HG02763 (cell line): ENCODE measurements around the gene GPR137C.
"Not testable (repeated sequence)": the region's sequence is repeated elsewhere in the genome, so short reads cannot be mapped to it uniquely, and the experiment has no call there.

Experiments used
- ATAC-seq: cut with Tn5 transposase; IDR thresholded peaks from one replicate; pipeline ENCODE4 v1.9.1; 2021; ENCODE audit warnings: mild to moderate bottlenecking, moderate library complexity; ENCODE audit not compliant: unreplicated experiment

GPR137C gene

DNA sequence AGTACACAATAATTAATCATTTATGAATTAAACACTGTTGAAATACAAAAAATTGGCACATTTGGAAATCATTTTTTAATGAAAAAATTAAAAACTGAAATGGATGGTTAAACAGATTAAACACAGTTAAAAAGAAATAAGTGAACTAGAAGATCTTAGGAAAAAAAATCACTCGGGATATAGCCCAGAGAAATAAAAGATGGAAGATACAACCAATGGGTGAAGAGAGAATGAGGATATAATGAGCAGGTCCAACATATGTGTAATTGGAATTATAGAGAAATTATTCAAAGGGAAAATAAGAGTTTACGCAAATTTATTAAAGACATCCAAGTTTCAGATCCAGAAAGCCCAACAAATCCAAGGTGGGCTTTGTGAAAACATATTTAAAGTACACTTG, 6.1 kb downstream of the GPR137C start:
- ATAC-seq: no peak

DNA sequence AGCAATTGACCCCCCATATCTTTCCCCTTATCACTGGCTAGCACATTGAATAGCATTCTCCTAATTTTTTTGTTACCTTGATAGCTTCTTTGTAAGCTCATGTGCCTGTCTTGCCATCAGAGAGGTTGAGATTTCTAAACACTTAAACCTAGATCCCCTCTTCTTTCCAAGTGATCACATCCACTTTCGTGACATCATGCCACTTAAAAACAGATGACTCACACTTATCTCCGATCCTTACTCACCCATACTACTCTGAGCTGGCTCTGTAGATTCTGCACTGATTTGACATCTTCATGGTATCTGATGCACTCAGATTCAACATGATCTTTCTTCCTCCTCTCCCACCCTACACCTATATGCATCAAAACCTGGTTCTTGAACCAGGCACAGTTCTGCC, 10.5 kb downstream of the GPR137C start:
- no peak for ATAC-seq

DNA sequence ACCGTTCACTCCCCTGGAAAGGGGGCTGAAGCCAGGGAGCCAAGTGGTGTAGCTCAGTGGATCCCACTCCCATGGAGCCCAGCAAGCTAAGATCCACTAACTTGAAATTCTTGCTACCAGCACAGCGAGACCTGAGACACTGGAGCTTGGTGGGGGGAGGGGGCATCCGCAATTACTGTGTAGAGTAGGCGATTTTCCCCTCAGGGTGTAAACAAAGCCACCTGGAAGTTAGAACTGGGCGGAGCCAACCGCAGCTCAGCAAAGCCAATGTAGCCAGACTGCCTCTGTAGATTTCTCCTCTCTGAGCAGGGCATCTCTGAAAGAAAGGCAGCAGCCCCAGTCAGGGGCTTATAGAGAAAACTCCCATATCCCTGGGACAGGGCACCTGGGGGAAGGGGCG, 15.8 kb downstream of the GPR137C start:
- ATAC-seq: not testable (repeated sequence)

DNA sequence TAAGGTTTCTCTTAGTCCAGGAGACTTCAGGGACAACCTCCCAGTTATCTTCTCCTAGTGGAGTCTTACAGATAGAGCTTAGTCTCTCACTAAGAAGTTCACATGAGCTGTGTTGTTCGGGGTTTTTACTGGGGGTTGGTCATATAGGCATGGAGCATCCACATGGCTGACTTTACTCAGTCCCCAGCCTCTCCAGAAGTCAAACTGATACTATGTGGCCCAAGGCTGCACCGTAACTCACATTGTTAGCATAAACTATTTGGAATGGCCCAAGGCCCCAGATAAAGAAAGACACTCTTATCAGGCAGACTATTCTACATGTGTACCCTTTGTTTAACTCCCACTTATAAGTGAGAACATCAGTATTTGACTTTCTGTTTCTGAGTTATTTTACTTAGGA, 23.2 kb downstream of the GPR137C start:
- ATAC-seq: no peak

DNA sequence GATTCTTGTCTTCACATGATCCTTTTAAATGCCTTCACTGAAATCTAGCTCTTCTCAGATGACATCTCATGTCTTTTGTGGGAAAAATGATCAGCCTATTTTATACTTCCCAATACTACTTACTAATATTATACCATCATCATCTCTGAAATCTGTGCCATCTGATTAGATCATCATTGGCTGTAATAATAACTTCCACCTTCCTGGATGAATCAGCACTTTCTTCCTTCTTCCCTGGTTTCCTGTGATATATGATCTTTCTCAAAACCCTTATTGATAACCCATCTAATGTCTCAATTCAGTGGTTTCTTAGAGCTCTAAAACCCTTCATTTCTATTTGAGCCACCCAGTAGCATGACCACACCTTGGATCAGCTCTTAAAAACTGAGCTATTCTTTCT, 30.9 kb downstream of the GPR137C start:
- no peak for ATAC-seq

DNA sequence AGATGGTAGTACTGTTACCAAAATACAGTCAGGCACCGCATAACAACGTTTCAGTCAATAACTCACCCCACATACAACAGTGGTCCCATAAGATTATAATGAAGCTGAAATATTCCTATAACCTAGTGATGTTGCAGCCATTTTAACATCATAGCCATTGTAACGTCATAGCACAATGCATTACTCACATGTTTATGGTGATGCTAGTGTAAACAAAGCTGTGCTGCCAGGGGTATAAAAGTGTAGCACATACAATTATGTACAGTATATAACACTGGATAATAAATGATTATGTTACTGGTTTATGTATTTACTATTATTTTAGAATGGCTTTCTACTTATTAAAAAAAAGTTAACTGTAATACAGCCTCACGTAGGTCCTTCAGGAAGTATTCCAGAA, 37.0 kb downstream of the GPR137C start:
- ATAC-seq: no peak

DNA sequence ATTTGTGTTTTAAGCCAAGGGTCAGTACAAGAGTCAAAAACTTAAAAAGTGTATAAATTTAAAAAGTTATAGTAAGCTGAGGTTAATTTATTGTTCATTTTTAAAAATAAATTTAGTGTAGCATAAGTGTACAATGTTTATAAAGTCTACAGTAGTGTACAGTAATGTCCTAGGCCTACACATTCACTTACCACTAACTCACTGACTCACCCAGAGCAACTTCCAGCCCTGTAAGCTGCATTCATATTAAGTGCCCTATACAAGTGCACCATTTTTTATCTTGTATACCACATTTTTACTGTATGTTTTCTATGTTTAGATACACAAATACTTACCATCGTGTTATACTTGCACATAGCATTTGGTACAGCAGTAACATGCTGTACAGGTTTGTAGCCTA, 37.7 kb downstream of the GPR137C start:
- no peak for ATAC-seq

DNA sequence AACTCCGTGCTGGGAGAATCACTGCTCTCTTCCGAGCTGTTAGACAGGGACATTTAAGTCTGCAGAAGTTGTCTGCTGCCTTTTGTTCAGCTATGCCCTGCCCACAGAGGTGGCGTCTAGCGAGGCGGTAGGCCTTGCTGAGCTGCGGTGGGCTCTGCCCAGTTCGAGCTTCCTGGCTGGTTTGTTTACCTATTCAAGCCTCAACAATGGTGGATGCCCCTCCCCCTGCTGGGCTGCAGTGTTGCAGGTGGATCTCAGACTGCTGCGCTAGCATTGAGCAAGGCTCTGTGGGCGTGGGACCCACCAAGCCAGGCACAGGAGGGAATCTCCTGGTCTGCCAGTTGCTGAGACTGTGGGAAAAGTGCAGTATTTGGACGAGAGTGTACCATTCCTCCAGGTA, 43.7 kb downstream of the GPR137C start:
- no peak for ATAC-seq

DNA sequence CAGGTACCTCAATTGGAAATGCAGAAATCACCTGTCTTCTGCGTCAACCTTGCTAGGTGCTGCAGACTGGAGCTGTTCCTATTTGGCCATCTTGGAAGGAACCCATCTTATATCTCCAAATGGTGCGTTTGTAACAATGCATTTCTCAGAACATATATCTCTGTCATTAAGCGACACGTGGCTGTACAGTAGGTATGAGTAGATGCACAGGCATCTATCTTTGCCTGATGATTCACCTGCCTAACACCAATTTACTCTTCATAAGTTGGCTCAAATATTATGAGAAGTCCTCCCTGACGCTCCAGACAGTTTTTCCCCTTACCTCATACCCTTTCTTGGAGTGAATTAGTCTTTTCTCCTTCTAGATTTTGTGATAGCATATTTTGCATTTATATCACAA, 44.2 kb downstream of the GPR137C start:
- ATAC-seq: no peak

DNA sequence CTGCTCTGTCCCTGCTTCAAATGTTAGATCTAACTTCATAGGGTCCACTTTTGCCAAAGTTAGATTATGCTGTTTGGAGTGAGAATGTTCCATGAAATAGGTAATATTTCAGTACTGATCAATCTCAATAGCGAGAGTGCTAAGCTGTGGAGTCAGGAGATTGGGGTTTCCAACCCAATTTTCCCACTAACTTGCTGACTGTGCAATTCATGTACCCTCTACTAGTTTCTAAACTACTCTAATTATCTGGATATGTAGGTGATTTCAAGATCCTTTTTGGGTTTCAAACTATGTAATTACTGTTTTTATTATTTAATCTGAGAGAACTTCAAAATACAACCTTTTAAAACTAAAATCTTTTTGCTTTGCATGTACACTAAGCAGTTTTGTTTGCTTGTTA, 45.9 kb downstream of the GPR137C start:
- no peak for ATAC-seq

DNA sequence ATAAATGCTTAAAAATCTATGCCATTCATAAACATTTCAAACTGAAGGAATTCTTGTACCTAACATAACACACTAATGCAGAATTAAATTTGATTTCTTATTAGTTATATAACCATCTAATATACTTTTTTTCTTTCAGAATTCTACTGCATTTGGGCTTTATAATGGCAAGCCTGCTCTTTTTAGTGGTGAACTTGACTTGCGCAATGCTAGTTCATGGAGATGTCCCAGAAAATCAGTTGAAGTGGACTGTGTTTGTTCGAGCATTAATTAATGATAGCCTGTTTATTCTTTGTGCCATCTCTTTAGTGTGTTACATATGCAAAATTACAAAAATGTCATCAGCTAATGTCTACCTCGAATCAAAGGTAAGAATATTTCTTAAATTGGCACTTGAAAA, 47.3 kb downstream of the GPR137C start:
- no peak for ATAC-seq

DNA sequence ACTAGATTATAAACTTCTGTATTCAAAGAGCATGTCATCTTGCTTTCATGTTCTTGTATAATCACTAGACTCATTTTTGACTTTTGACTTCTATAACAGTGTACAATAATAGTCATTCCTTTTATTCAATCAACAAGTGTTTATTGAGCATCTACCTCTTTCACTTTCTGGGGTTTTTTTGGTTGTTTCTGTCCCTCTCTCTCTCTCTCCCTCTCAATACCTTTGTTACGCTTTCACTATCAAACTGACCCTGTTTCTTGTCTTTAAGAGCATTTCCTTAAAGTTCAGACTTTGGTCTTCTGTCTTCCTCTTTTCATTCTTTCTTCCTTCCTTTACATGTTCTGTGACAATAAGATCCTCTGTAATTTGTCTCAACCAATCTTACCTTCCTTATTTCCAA, 49.5 kb downstream of the GPR137C start:
- ATAC-seq: no peak

DNA sequence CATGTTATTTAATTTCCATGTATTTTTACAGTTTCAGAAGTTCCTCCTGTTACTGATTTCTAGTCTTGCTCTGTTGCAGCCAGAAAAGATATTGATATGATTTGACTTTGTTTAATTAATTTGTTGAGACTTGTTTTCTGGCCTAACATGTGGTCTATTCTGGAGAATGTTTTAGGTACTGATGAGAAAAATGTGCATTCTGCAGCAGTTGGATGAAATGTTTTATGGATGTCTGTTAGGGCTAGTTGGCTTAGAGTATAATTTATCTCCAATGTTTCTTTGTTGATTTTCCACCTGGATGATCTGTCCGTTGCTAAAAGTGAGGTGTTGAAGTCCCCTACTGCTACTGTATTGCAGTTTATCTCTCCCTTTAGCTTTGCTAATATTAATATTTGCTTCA, 54.4 kb downstream of the GPR137C start:
- no peak for ATAC-seq

DNA sequence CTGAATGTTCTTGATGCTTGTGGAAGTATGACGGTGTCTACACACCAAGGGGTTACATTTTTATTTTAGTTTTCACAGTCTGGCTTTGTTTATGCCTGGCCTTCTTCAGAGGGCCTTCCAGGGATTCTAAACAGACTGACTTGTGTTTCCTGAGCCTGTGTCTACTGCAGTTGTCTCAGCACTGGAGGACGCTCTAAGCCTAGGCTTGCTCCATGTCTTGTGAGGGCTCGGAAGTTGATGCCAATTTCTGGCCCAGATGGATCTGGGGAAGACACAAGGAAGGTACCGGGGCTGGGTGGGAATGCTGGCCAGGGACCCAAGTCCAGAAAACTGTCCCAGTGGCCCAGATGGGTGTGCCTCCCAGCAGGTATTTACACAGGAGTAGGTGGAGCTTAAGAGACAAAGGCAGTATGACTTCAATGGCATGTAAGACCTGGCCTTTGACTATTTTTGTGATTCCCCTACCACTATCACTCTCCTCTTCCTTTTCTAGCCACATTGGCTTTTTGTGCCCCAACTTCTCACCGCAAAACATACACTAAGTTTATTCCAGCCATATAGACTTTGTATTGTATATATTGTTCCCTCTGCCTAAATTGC, 56.9 kb downstream of the GPR137C start:
- ATAC-seq: no peak

DNA sequence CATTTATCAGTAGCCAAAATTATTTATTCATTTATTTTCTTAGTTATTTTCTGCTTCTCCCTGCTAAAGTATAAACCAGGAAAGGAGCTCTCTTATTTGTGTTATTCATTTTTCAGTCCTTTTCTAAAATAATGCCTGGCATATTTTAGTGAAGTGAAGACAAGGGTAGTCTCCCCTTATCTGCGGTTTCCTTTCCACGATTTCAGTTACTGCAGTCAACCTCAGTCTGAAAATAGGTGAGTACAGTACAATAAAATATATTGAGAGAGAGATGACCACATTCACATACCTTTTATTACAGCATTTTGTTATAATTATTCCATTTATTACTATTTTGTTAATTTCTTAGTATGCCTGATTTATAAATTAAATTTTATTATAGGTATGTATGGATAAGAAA, 57.6 kb downstream of the GPR137C start:
- no peak for ATAC-seq

DNA sequence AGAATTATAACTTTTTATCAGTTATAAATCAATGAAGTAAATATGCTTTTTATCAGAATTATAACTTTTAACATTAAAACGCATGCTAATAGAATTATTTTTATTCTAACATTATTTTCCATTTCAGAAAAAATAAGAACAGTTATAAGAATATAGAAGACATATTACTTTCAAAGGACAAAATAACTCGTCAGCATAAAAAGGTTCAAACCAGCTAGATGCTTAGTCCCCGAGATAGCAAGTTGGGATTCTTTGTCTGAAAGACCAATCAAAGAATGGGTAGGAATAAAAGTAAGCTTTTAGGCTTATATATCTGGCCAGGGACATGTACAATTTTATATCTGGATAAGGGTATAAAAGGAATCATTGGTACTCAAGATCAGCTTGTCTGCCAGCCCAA, 66.0 kb downstream of the GPR137C start:
- ATAC-seq: no peak

DNA sequence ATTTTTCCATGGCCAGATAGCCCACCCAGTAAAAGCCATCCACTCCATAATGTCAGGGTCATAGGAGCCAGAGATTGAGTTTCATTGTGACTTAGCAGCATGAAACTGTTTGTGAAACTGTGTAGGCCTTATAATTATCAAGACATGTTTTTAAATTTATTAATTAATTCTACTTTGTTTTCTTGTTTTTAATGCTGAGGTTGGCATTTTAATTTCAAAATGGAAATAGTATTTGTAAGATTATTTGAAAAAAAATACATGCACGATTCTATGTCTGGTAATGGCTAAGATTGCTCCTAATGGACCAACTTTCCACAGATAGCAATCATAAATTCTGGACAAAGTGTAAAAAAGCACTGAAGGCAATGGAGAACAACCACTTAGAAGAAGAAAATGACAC, 67.1 kb downstream of the GPR137C start:
- no peak for ATAC-seq

DNA sequence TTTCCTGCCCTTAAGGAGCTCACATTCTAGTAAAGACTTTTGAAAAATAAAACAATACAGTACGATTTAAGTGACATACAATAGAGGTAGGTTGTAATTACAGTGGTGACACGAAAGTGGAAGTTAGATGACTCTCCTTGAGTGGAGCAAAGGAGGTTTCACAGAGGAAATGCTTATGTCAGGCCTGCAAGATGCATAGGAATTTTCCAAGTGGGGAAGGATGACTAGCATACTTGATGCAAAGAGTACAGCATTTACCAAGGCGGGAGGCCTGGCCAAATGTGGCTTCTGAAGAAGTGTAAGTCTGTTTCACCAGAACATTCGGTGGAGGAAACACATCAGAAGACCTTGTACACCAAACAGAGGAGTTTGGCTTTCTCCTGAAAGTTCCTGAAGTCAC, 87.5 kb downstream of the GPR137C start:
- no peak for ATAC-seq

DNA sequence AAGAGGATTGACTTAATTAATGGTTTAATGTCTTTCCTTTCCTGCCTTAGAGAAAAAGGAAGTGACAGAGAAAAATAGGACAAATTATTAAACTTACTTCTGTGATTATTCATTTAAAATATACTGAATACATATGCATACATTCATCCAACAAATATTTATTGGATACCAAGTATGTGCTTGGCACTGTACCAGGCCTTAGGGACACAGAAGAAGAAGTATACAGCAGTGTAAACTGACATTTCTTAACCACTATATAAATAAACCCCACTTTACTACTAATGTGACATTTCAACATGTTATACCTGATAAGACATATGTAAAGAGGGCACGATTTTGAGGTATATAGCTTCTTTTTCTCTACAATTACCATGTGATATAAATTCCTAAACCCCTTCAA, 89.1 kb downstream of the GPR137C start:
- no peak for ATAC-seq

DNA sequence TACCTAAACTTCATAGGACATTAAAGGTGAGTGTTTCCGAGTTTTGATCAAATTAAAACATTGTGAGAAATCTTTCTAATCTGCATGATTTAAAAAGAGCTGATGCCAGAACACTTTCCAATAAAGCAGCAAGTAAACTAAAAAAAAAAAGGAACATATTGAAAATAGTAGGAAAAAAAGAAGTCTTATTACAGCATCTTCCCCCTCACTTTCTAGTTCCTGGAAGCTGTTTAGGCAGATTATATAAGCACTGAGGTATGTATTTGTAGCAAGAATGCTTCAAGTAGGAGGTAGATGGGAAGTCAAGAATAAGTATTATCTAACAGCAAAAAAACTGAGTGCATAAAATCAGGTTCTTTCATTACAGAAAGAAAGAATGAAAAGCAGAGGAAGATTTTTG, 96.9 kb downstream of the GPR137C start:
- ATAC-seq: no peak

DNA sequence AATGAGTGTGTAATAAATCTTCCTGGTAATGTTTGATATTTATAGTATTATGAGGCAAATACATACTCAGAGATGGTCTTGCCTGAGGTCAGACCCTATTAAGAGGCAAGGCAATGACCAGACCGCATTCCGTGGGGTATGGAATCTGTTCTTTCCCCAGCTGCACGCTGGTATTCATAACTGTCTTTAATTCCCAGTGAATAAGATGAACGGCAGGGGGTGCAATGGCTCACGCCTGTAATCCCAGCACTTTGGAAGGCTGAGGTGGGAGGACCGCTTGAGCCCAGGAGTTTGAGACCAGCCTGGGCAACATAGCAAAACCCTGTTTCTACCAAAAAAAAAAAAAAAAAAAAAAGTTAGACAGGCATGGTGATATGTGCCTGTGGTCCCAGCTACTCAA, 98.1 kb downstream of the GPR137C start:
- no peak for ATAC-seq

DNA sequence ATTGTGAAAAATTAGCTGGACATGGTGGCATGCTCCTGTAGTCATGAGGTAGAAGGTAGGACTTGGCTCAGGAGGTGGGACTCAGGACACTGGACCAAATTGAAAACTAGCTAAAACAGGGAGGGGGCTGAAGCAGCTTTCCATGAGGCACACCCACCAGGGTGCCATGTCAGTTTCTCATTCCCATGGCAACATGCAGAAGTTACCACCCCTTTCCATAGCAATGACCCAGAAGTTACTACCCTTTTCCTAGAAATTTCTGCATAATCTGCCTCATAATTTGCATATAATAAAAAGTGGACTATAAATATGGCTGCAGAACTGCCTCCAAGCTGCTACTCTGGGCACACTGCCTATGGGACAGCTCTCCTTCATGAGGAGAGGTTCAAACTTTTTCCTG, 104.3 kb downstream of the GPR137C start:
- ATAC-seq: no peak

DNA sequence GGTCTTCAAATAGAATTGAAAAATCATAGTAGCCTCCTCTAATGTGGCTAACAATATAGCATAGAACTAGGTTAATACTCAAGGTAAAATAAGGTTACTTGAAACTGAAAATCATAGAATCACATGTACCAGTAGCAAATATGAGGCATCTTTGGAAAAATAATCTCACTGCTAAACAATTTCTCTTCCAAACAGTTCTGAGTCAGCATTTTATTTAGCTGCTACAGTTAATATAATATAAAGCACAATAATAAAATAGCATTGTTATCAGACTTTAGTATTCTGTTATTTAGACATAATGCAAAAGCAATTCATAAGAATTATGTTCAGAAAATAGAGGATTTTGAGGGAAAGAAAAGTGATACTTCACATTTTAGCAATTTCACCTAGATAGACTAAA, 107.7 kb downstream of the GPR137C start:
- no peak for ATAC-seq

DNA sequence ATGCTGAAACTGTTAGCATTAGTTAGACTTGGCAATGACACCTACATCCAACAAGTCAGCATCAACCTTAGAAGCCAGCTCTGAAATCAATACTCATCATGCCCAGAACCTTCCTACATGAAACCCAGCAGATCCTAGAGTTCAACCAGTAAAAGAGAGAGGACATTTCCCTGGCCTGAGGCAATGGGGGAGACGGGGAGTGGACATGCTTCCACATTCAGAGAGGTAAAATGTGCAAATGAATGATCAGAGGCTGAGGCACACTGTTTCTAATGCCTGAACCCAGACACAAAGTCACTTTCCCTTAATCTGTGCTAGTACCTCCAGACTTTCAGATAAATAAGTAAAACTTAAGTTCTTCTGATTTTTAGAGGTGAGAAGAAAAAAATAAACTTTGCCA, 108.2 kb downstream of the GPR137C start:
- ATAC-seq: no peak
